SU-DHL-6 (cell line): ENCODE measurements around the gene DQX1.

Experiments
- H2AFZ ChIP-seq: fragments of 200-600 bp; sonication (generic); 2 replicates; pipeline ENCODE4 v1.6.1; 2014; ENCODE audit warnings: low read depth, mild to moderate bottlenecking, moderate library complexity, mixed read lengths, antibody characterized with exemption, low read length; ENCODE audit not compliant: severe bottlenecking
- H3F3A ChIP-seq: fragments of 200-600 bp; shearing (Covaris generic); 2 replicates; pipeline ENCODE4 v1.6.0; 2016; ENCODE audit warnings: antibody characterized with exemption, mild to moderate bottlenecking; ENCODE audit not compliant: insufficient read depth
- H3K27ac ChIP-seq: fragments of 200-600 bp; sonication (generic); 2 replicates; pipeline ENCODE4 v1.5.1; 2016; ENCODE audit warnings: low read depth, mild to moderate bottlenecking, low read length, moderate library complexity, mixed read lengths
- H3K27me3 ChIP-seq: fragments of 200-600 bp; sonication (generic), shearing (Covaris generic); 2 replicates; pipeline ENCODE4 v1.6.0; 2014; ENCODE audit warnings: mild to moderate bottlenecking, low read length
- H3K36me3 ChIP-seq: fragments of 200-600 bp; sonication (generic); 2 replicates; pipeline ENCODE4 v1.6.1; 2014; ENCODE audit warnings: mild to moderate bottlenecking, low read length, mixed read lengths
- H3K4me2 ChIP-seq: fragments of 300-600, 200-600 bp; shearing (Covaris generic), sonication (generic); 2 replicates; pipeline ENCODE4 v1.6.0; 2014; ENCODE audit warnings: low read length, low read depth, mild to moderate bottlenecking; ENCODE audit not compliant: poor library complexity, severe bottlenecking
- H3K4me3 ChIP-seq: fragments of 200-600 bp; sonication (generic); 2 replicates; pipeline ENCODE4 v1.5.1; 2014; ENCODE audit warnings: antibody characterized with exemption, low read length, mild to moderate bottlenecking, mixed read lengths; ENCODE audit not compliant: insufficient read depth, poor library complexity, severe bottlenecking
- H3K79me2 ChIP-seq: fragments of 200-600 bp; sonication (generic); 2 replicates; pipeline ENCODE4 v1.6.1; 2014; ENCODE audit warnings: mild to moderate bottlenecking, low read length, moderate library complexity; ENCODE audit not compliant: insufficient read depth
- H3K9ac ChIP-seq: fragments of 200-600 bp; sonication (generic); 2 replicates; pipeline ENCODE4 v1.7.0; 2014; ENCODE audit warnings: mild to moderate bottlenecking, low read length
- H3K9me2 ChIP-seq: fragments of 200-600 bp; sonication (generic); replicated peaks from 2 replicates; pipeline ENCODE4 v1.6.1; 2014; ENCODE audit warnings: low read length; ENCODE audit not compliant: insufficient read depth
- H3K9me3 ChIP-seq: fragments of 200-600 bp; sonication (generic); 2 replicates; pipeline ENCODE4 v1.6.1; 2014; ENCODE audit warnings: low read length, mixed read lengths; ENCODE audit not compliant: insufficient read depth
- H4K20me1 ChIP-seq: fragments of 200-600 bp; sonication (generic); 2 replicates; pipeline ENCODE4 v1.6.1; 2014; ENCODE audit warnings: low read depth, mild to moderate bottlenecking, antibody characterized with exemption, low read length, moderate library complexity, mixed read lengths
- CTCF ChIP-seq: fragments of 200-600 bp; sonication (generic); IDR thresholded peaks from one replicate; pipeline ENCODE4 v1.5.1; 2017; ENCODE audit warnings: antibody characterized with exemption, mild to moderate bottlenecking, low read length, moderate library complexity; ENCODE audit not compliant: insufficient read depth, poor library complexity, severe bottlenecking
- EZH2phosphoT487 ChIP-seq: fragments of 200-600 bp; sonication (generic), shearing (Covaris generic); conservative IDR thresholded peaks from 2 replicates; pipeline ENCODE4 v1.6.1; 2018; ENCODE audit warnings: mild to moderate bottlenecking, antibody characterized with exemption, low read length, moderate library complexity, mixed read lengths

Gene DQX1

GRCh38 chr2:74525717-74526648 lies at the start of gene DQX1:
Gene DQX1, minus strand, starts transcription at chr2:74526231. Its CDS starts 502 bp downstream, at chr2:74525729.
- no peak within 1 kb of the TSS for H3K27ac ChIP-seq
- 0 out of 2 replicates have a peak, but pooled peaks cover 6% of the 10 kb centered on the region for H3F3A ChIP-seq
- H3K4me2 ChIP-seq = no peak within 1 kb of the TSS
- peaks cover 23% of the 10 kb centered on the region for H3K79me2 ChIP-seq
- no peak within 1 kb of the TSS for H2AFZ ChIP-seq
- no peaks in the 10 kb centered on the region for H3K9me2 ChIP-seq
- H3K9me3 ChIP-seq = no peaks in the 10 kb centered on the region
- no peak within 1 kb of the TSS for H3K4me3 ChIP-seq
- no peaks in the 10 kb centered on the region for H3K27me3 ChIP-seq
- H4K20me1 ChIP-seq = no peaks in the 10 kb centered on the region
- TF ChIP-seq CTCF = no peak
- TF ChIP-seq EZH2phosphoT487 = no peak
- peaks cover 11% of the 10 kb centered on the region for H3K36me3 ChIP-seq
- H3K9ac ChIP-seq = no peak within 1 kb of the TSS

- no peak overlapping the region for H2AFZ ChIP-seq
Observed at GRCh38 chr2:74575320-74575719, 49.3 kb upstream of the DQX1 start.

GRCh38 chr2:74573747-74574562 lies 47.9 kb upstream of the DQX1 start:
- Histone ChIP-seq H3K36me3 (no peaks in the 10 kb centered on the region), H3K9me2 (no peaks in the 10 kb centered on the region), H3F3A (0 out of 2 replicates have a peak, but pooled peaks cover 5% of the 10 kb centered on the region), H3K27ac (no peak overlapping the region), H4K20me1 (no peaks in the 10 kb centered on the region), H3K4me3 (no peak overlapping the region), H3K79me2 (no peaks in the 10 kb centered on the region), H3K9ac (no peak overlapping the region), H3K27me3 (no peaks in the 10 kb centered on the region), H3K9me3 (no peaks in the 10 kb centered on the region), H3K4me2 (peak overlapping the region; percentile 16), H2AFZ (peak overlapping the region; percentile 55)
- TF ChIP-seq CTCF = no peak
- TF ChIP-seq EZH2phosphoT487 = no peak

More at GRCh38 chr2:74575320-74575719, 49.3 kb upstream of the DQX1 start:
- H3K9ac ChIP-seq = no peak overlapping the region
- H3K27me3 ChIP-seq = no peaks in the 10 kb centered on the region
- 0 out of 2 replicates have a peak, but pooled peaks cover 5% of the 10 kb centered on the region for H3F3A ChIP-seq
- H3K4me2 ChIP-seq = no peak overlapping the region
- H3K4me3 ChIP-seq = no peak overlapping the region
- no peaks in the 10 kb centered on the region for H3K79me2 ChIP-seq
- no peaks in the 10 kb centered on the region for H4K20me1 ChIP-seq
- no peak overlapping the region for H3K27ac ChIP-seq
- H3K36me3 ChIP-seq = no peaks in the 10 kb centered on the region
- no peak for TF ChIP-seq CTCF
- H3K9me3 ChIP-seq = no peaks in the 10 kb centered on the region
- H3K9me2 ChIP-seq = no peaks in the 10 kb centered on the region
